DMS53 (cell line): Measurements from ENCODE around the gene PCK2.
"Not testable (repeated sequence)": the region's sequence is repeated elsewhere in the genome, so short reads cannot be mapped to it uniquely, and the experiment has no call there.

ENCODE experiments used
- DNase-seq: peaks from one replicate; lab custom pipeline; 2025; lab: John Stamatoyannopoulos, UW

Gene PCK2

DNA sequence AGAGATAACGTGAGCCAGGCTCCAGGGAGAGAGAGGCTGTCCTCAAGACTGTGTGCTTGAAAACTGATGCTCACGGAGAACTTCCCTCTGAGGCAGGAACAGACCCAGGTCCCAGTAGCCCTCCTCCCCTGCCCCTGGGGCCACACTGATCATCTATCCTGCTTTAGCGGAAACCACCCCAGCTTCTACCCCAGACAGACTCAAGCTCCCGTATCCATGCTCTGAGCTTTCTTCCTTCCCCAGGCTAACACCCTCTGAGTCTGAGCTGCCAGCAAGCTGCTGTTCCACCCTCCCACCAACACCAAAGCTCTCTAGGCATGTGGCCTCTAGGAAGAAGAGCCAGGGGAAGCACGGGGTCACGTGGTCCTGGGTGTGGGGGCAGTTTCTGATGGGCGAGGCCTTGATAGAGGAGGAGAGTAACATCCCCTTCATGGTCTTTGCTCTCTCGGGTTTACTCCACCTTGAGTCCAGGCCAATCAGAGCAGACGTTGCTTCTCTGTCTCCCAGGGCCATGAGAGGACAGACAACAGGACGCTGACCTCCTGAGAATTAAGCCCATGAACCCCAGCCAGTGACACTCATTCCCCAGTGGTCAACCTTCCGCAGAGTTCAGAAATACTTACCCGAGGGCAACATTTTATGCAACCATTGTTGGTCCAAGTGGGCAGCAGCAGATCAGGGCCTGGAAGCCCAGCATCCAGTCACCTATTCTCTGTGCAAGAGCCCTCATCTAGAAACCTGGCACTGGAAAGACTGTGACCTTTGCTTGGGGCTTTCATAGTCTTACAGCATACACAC lies 1.4 kb downstream of the PCK2 start:
- DNase-seq = peak; percentile 43

DNA sequence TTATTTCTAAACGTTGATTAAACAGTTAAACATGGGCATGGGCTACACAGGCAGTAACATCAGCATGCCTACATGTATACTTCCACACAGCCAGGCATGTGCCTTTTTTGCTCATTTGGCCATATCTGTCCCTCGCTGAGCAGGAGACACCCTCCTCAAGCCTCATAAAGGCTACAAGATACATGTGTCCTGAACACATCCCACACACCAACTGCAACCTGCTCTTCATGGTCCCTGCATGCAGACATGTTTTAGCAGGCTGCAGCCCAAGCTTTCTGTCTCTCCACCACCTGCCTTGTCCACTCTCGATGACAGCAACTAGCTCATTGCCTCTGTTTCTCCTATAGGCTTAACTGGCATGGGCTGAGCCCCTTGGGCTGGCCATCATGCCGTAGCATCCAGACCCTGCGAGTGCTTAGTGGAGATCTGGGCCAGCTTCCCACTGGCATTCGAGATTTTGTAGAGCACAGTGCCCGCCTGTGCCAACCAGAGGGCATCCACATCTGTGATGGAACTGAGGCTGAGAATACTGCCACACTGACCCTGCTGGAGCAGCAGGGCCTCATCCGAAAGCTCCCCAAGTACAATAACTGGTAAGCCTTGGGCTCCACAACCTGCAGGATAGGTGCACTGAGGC lies 2.6 kb downstream of the PCK2 start:
- no peak for DNase-seq

- DNase-seq = no peak
These were observed 4.3 kb downstream of the PCK2 start for GRCh38 chr14:24098229-24098926.

DNA sequence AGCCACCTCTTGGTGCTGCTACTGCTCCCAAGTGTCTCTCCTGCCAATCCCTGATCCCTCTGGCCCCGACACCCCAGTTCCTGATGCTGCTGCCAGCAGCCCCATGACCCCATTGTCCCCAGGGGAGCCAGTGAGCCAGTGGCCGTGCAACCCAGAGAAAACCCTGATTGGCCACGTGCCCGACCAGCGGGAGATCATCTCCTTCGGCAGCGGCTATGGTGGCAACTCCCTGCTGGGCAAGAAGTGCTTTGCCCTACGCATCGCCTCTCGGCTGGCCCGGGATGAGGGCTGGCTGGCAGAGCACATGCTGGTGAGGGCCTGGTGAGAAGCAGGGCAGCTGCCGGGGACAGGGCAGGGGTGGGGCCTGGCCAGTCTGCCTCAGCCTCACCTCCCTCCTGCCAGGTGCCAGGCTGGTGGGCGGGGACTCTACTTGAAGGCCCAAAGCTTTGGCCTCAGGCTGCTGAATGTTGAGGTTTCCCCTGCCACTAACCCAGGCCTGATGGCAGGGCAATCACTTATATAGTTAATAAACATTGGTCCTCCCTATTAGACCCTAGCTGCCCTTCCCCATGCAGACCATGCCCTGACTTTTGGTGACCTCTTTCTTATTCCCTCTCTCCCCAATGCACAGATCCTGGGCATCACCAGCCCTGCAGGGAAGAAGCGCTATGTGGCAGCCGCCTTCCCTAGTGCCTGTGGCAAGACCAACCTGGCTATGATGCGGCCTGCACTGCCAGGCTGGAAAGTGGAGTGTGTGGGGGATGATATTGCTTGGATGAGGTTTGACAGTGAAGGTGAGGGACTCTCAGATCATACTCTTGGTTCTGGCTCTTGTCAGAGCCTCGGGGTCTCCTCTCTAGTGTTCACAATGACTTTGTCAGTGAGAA lies 5.1 kb downstream of the PCK2 start:
- peak; percentile 15 for DNase-seq

DNA sequence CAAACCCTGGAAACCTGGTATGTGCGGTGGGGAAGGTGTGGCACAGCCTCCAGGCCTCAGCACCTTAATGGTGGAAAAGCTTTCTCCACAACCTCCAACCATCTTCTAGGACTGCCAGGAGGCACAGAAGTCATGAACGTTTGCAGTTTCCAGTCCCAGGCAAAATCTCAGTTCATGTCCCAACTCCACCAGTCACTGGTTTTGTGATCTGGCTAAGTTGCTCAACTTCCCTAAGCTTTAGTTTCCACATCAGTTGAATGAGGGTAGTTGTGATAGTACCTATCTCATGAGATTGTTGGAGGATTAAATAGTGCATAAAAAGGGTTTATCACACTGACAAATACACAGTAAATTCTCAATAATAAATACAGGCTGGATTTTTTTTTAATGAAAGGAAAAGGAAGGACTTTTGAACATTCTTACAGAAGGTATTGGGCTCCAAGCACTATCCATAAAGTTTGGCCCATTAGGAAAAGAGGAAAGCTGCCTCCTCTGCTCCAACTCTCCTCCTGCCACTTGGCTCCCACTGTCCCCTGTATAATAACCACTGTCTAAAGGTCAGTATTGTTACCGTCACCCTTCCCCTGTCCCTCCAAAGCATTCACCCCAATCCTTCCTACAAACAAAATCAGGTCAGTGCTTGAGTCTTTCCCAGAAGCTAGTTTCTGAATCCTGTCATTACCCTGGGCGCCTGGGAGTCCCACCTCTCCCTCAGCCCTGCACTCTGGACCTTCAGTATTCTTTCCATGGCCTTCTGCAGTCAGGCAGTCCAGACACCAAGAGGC lies 6.3 kb downstream of the PCK2 start:
- no peak for DNase-seq

GRCh38 chr14:24100982-24101494 lies 6.9 kb downstream of the PCK2 start:
- DNase-seq = no peak

DNA sequence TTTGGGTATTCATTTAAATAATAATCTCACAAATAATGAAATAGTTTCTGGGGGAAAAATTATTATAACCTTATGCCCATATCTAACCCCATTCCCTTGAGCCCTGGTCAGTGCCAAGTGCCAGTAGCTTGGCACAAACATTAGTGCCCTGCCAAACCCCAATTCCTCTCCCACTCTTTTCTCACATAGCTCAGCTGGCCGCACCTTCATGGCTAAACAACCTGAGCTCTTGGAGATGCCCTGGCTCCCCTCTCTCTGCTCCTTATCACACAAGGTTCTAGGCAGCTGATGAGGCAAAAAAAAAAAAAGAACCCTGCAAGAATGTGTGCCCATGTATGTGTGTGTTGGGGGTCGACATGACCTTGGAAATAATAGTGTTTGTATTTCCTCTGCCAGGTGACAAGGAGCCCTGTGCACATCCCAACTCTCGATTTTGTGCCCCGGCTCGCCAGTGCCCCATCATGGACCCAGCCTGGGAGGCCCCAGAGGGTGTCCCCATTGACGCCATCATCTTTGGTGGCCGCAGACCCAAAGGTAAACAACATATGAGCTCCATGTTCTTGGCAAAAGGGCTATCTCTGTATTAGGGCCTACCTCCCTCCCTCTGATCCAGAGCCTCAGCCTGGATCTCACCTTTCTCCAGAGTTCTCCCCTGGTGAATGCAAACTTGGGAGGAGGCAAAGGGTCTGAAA lies 8.4 kb downstream of the PCK2 start:
- DNase-seq = no peak

DNA sequence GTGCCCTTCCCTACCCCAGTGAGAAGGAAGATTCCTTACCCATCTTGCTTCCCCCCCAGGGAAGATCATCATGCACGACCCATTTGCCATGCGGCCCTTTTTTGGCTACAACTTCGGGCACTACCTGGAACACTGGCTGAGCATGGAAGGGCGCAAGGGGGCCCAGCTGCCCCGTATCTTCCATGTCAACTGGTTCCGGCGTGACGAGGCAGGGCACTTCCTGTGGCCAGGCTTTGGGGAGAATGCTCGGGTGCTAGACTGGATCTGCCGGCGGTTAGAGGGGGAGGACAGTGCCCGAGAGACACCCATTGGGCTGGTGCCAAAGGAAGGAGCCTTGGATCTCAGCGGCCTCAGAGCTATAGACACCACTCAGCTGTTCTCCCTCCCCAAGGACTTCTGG lies 9.3 kb downstream of the PCK2 start:
- no peak for DNase-seq

GRCh38 chr14:24105609-24106239 lies 11.6 kb downstream of the PCK2 start:
- DNase-seq = not testable (repeated sequence)

DNA sequence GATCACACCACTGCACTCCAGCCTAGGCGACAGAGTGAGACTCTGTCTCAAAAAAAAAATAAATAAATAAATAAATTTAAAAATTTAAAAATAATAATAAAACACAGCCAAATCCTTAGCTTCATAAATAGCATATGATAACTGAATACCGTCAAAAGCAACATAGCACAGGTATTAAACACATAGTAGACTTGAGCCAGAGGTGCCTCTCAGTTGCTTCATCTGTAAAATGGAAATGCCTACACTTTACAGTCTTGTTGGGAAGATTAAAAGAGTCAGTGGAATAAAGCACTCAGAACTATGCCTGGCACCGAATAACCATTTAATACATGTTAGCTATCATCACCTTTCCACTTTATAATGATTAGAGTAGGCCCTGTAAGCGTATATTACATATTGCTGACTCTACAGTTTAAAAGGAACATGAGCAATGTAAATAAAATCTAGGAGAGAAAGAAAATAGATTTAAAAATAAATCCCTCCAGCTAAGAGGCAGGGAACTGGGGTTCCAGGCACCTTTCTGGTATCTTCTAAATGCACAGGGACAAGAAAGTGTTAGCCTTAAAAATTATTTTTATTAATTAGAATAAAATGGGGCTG lies 12.7 kb downstream of the PCK2 start:
- no peak for DNase-seq

GRCh38 chr14:24108336-24108874 lies 14.3 kb downstream of the PCK2 start:
- DNase-seq = no peak

GRCh38 chr14:24110060-24110459 lies 15.9 kb downstream of the PCK2 start:
- no peak for DNase-seq

DNA sequence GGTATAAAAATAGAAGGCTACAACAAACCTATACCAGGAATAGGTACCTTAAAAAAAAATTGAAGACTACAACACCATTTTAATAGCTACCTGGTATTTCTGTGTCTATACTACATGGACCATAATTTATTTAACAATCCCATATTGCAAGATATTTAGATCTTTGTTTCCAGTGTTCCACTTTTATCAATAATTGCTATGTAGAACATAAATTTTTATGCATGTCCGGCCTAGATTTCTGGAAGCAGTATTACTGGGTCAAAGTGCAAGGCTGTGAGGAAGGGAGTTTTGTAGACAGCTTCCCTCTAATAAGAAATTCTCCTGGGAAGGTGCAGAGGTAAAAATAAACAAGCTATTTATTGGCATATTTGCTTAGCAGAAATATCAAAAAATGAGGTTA lies 16.4 kb downstream of the PCK2 start:
- no peak for DNase-seq

- no peak for DNase-seq
These were observed 19.3 kb downstream of the PCK2 start for GRCh38 chr14:24113379-24113800.

DNA sequence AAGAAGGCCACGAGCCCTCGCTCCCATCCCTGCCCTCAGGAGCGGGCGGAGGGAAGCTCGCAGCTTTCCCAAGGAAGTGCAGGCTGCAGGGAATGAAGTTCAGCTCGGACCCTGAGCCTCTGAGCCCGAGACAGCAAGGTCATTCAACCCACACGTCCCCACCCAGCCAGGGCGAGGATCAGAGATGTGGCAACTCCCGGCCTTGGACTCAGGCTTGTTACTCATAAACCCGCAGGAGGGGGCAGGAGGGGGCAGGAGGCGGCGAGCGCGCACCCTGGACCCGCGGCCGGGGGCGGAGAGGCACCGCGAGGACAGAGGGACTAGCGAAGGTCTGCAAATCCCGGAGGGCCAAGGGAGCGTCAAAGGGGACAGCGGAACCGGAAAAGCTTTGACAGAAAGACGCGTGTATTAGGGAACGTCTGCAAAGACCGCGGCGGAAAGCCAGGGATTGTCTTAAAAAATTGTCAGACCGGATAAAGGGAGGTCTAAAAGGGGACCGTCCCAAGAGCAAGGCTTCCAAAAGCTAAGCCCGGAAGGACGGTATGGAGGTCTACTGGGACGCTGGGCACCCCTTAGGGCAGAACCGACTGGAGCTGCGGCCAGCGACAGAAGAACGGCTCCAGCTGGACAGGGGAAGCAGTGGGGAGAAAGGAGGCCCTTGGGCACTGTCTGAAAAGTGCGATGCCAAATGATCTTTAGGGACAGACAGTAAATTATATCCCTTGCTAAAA lies 19.9 kb downstream of the PCK2 start:
- DNase-seq = peak; percentile 94

- peak; percentile 99 for DNase-seq
These were observed 20.7 kb downstream of the PCK2 start, which contains the start of the genes DCAF11 and NRL for GRCh38 chr14:24114532-24115421. TSS of gene DCAF11 (plus strand) at chr14:24114777. CDS start at chr14:24115595, 818 bp downstream. TSS of gene NRL (minus strand) at chr14:24114949. CDS start at chr14:24082848, 32,101 bp downstream.
